Breast epithelium (tissue), 4 donors: ENCODE data around the gene ZNF467. TPM values are rescaled to one million over a fixed set of nuclear protein-coding genes. Genes with fewer than 3 reads are reported as not detected.

Source experiments
- DNase-seq, 2 donors: peaks; one replicate each; pipeline ENCODE4 v3.0.0-alpha.2; 2019; ENCODE audit warnings: low spot score in 2 of 2
- H3K27ac ChIP-seq, 2 donors: fragments of 200-600 bp; sonication (generic) in 1 of 2; one replicate each; pipeline ENCODE4 v1.5.1; 2016 to 2019; ENCODE audit warnings: mild to moderate bottlenecking in 1 of 2
- H3K27me3 ChIP-seq, 2 donors: fragments of 200-600 bp; sonication (generic) in 1 of 2; one replicate each; pipeline versions ENCODE4 v1.5.1 to v1.6.0; 2017 to 2019; ENCODE audit warnings: control low read depth in 1 of 2, mild to moderate bottlenecking in 1 of 2
- H3K36me3 ChIP-seq: fragments of 200-600 bp; one replicate; pipeline ENCODE4 v1.5.1; 2019
- H3K4me1 ChIP-seq, 2 donors: fragments of 200-600 bp; sonication (generic); one replicate each; pipeline ENCODE4 v1.5.1; 2016 to 2019; ENCODE audit warnings: control low read depth in 1 of 2
- H3K4me3 ChIP-seq, 3 donors: fragments of 200-600 bp; sonication (generic); 1 replicate in 2 of 3; 2 replicates in 1 of 3; pipeline ENCODE4 v1.5.1; 2016 to 2019; ENCODE audit warnings: mild to moderate bottlenecking in 3 of 3, moderate library complexity in 2 of 3
- H3K9me3 ChIP-seq, 2 donors: fragments of 200-600 bp; sonication (generic) in 1 of 2; one replicate each; pipeline ENCODE4 v1.5.1; 2016 to 2019; ENCODE audit warnings: control low read depth in 1 of 2
- CTCF ChIP-seq, 3 donors: fragments of 450-650 bp; IDR thresholded peaks; one replicate each; pipeline ENCODE4 v1.5.1; 2016 to 2017; ENCODE audit warnings: antibody characterized with exemption in 3 of 3, mild to moderate bottlenecking in 3 of 3, moderate library complexity in 3 of 3
- POLR2A ChIP-seq: fragments of 450-650 bp; IDR thresholded peaks from one replicate; pipeline ENCODE4 v1.6.1; 2016; ENCODE audit warnings: antibody characterized with exemption, mild to moderate bottlenecking, moderate library complexity
- POLR2AphosphoS5 ChIP-seq, 3 donors: sonication (generic); formaldehyde crosslinking; IDR thresholded peaks; one replicate each; pipeline ENCODE4 v1.6.1; 2017; ENCODE audit warnings: antibody characterized with exemption in 3 of 3
- intact Hi-C: fragments of 100-400 bp; cut with DNase I; formaldehyde crosslinking; loops from one replicate; pipeline ENCODE4 v1.15.1; 2023; ENCODE audit warnings: low total_unique reads
- total RNA-seq, 3 donors: library from RNA; depleted of rRNA; stranded (reverse); fragments of >200 nt; gene quantifications; one replicate each; pipeline ENCODE4 v1.1.0, GENCODE V29; 2016

The ZNF467 gene
- total RNA-seq, 3 donors from 2014 or later, result 5.0 to 6.3 (median 5.9) TPM

GRCh38 chr7:149724661-149725425 lies 48.5 kb downstream of the ZNF467 start:
- H3K27ac ChIP-seq, result no peak overlapping the region
- intact Hi-C loops, result loop anchor here (10.0 kb wide), 1 partner anchor 50 kb away; no protein-coding TSS in a partner anchor
- peaks cover 3 to 5% of the 10 kb centered on the region in 2 donors for H3K4me1 ChIP-seq
- peaks cover 6% of the 10 kb centered on the region for H3K36me3 ChIP-seq
- DNase-seq, result no peak
- no peaks in the 10 kb centered on the region for H3K9me3 ChIP-seq
- no peaks in the 10 kb centered on the region for H3K27me3 ChIP-seq
- no peak overlapping the region for H3K4me3 ChIP-seq
- no peak for TF ChIP-seq POLR2AphosphoS5 (IDR thresholded peaks at IDR 0.05)
- no peak for TF ChIP-seq POLR2A
- no peak for TF ChIP-seq CTCF (IDR thresholded peaks at IDR 0.05)

GRCh38 chr7:149723795-149724495 lies 49.4 kb downstream of the ZNF467 start:
- DNase-seq, result no peak
- TF ChIP-seq CTCF (IDR thresholded peaks at IDR 0.05), result no peak
- no peak for TF ChIP-seq POLR2A
- TF ChIP-seq POLR2AphosphoS5 (IDR thresholded peaks at IDR 0.05), result no peak
- intact Hi-C loops, result loop anchor here (10.0 kb wide), 1 partner anchor 49 kb away; no protein-coding TSS in a partner anchor
- Histone ChIP-seq H3K27ac (no peak overlapping the region), H3K4me1 (peaks cover 5% of the 10 kb centered on the region in 2 donors), H3K9me3 (no peaks in the 10 kb centered on the region), H3K27me3 (no peaks in the 10 kb centered on the region), H3K36me3 (peaks cover 6% of the 10 kb centered on the region), H3K4me3 (no peak overlapping the region)

GRCh38 chr7:149723082-149723767 lies 50.2 kb downstream of the ZNF467 start:
- TF ChIP-seq POLR2A, result no peak
- TF ChIP-seq POLR2AphosphoS5 (IDR thresholded peaks at IDR 0.05), result no peak
- TF ChIP-seq CTCF (IDR thresholded peaks at IDR 0.05), result no peak
- no peak overlapping the region for H3K4me3 ChIP-seq
- H3K27me3 ChIP-seq, result no peaks in the 10 kb centered on the region
- no peaks in the 10 kb centered on the region for H3K9me3 ChIP-seq
- H3K27ac ChIP-seq, result no peak overlapping the region
- peaks cover 5% of the 10 kb centered on the region in 2 donors for H3K4me1 ChIP-seq
- peaks cover 6% of the 10 kb centered on the region for H3K36me3 ChIP-seq
- intact Hi-C loops, result loop anchor here (10.0 kb wide), 1 partner anchor 48 kb away; no protein-coding TSS in a partner anchor
- no peak for DNase-seq

DNA sequence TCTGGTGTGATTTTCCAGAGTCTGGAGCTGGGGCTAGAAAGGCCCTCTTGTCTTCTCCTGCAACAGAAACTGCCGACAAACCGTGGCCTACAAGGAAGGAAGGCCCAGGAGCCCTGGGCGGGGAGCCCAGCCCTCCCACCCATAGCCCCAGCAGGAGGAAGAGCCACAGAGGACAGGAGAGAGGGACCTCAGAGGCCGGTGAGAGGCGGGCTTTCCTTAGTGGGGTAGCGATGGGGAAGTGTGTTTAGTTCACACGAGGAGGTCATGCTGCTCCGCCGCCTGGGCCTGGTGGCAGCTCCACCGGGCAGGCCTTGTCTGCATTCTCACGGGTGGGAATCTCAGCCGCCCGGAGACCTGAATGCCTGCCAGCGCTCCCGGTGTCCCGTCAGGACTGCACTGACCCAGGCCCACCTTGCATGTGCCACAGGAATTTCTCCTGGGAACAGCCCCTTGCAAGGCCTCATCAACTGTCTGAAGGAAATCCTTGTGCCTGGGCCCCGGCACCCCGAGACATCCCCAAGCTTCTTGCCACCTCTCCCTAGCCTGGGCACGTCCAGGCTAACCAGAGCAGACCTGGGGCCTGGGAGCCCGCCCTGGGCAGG lies 50.9 kb downstream of the ZNF467 start:
- H3K27me3 ChIP-seq, result no peaks in the 10 kb centered on the region
- TF ChIP-seq POLR2A, result no peak
- no peak for TF ChIP-seq POLR2AphosphoS5 (IDR thresholded peaks at IDR 0.05)
- TF ChIP-seq CTCF (IDR thresholded peaks at IDR 0.05), result no peak
- H3K9me3 ChIP-seq, result no peaks in the 10 kb centered on the region
- no peaks in the 10 kb centered on the region for H3K36me3 ChIP-seq
- no peak overlapping the region for H3K27ac ChIP-seq
- H3K4me3 ChIP-seq, result no peak overlapping the region
- no peak for DNase-seq
- H3K4me1 ChIP-seq, result peaks cover 5% of the 10 kb centered on the region in 2 donors
- intact Hi-C loops, result loop anchor here (10.0 kb wide), 1 partner anchor 48 kb away; no protein-coding TSS in a partner anchor
